T-helper 17 cell (primary cell): ENCODE data around the gene TENT4B. TPM values are rescaled to one million over a fixed set of nuclear protein-coding genes. Genes with fewer than 3 reads are reported as not detected.

ENCODE experiments used
- ATAC-seq: fragments of 150-1000 bp; cut with Tn5 transposase; 2 replicates; pipeline ENCODE4 v1.10.0; 2021; ENCODE audit warnings: mild to moderate bottlenecking, moderate library complexity
- DNase-seq, 3 donors: peaks; one replicate each; pipeline versions ENCODE4 v3.0.0 to v3.0.0-alpha.2; 2020 to 2021
- H3K9me3 ChIP-seq: one replicate; pipeline ENCODE4 v1.7.0; 2013; ENCODE audit warnings: low read length, mild to moderate bottlenecking; ENCODE audit not compliant: control insufficient read depth, poor library complexity, severe bottlenecking
- H3K27ac Mint-ChIP-seq: one replicate; pipeline ENCODE4 v1.8.0; 2022; ENCODE audit warnings: mild to moderate bottlenecking, moderate library complexity, mixed read lengths
- H3K27me3 Mint-ChIP-seq: one replicate; pipeline ENCODE4 v1.8.0; 2022; ENCODE audit warnings: mixed read lengths
- H3K36me3 Mint-ChIP-seq: one replicate; pipeline ENCODE4 v1.8.0; 2022; ENCODE audit warnings: low read depth, mixed read lengths
- H3K4me1 Mint-ChIP-seq: one replicate; pipeline ENCODE4 v1.8.0; 2022; ENCODE audit warnings: mild to moderate bottlenecking, mixed read lengths
- H3K4me3 Mint-ChIP-seq: one replicate; pipeline ENCODE4 v1.8.0; 2022; ENCODE audit warnings: mild to moderate bottlenecking, moderate library complexity, mixed read lengths
- total RNA-seq, 4 donors: library from RNA in 2 of 4; stranded (reverse) in 2 of 4; gene quantifications; one replicate each; pipeline ENCODE4 v1.2.3 and lab custom pipeline; 2022 to 2026

The TENT4B gene
- total RNA-seq, 2 donors from 2014 or later, result 21.5 to 23.0 TPM

DNA sequence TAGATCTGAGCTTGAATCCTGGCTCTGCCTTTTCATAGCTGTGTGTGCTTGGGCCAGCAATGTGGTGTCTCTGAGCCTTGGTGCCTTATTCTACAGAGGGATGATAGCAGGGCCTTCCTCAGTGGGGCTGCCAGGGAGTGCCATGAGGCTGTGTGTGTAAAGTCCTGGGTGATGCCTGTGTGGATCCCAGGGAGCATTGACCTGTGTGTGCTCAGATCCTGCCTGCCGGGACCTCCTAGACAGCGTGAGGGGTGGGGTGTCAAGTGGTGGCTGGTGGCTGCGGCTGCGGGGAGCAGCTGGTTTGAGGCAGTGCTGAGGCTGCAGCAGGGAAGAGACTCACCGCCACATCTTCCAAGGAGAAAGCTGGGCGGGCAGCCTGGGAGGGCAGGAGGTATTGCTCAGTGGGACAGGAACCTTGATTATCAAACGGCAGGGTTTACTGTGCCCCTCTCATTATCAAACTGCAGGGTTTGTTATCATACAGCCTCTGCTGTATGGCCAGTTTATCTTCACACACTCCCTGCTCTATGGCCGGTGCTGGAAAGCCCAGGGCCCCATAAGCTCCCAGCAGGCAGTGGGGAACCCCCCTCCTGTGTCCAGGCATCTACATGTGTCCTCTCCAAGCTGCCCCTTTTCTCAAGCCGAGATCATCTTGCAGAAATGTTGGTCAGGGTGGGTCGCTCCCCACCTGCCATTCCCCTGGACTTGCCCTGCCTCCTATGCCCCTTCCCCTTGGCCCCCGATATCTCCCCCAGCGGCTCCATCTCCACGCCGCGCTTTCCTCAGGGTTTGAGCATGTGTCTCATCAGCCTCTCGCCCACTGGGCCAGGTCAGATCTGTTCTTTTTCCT, 110.2 kb downstream of the TENT4B start:
- peak overlapping the region; percentile 36 for H3K4me3 Mint-ChIP-seq
- no peaks in the 10 kb centered on the region for H3K9me3 ChIP-seq
- DNase-seq (no peak), ATAC-seq (no peak)
- H3K4me1 Mint-ChIP-seq, result peaks cover 36% of the 10 kb centered on the region
- H3K27ac Mint-ChIP-seq, result peak overlapping the region; percentile 76
- no peaks in the 10 kb centered on the region for H3K36me3 Mint-ChIP-seq
- H3K27me3 Mint-ChIP-seq, result no peaks in the 10 kb centered on the region

GRCh38 chr16:50263940-50264929, 111.1 kb downstream of the TENT4B start:
- Mint-ChIP-seq H3K4me3 (peak overlapping the region; percentile 33), H3K36me3 (peaks cover 3% of the 10 kb centered on the region), H3K27me3 (no peaks in the 10 kb centered on the region), H3K4me1 (peaks cover 43% of the 10 kb centered on the region), H3K27ac (peak overlapping the region; percentile 98)
- ATAC-seq (no peak), DNase-seq (no peak)
- no peaks in the 10 kb centered on the region for H3K9me3 ChIP-seq

- Mint-ChIP-seq H3K4me3 (peak overlapping the region; percentile 95), H3K4me1 (peaks cover 53% of the 10 kb centered on the region), H3K36me3 (peaks cover 3% of the 10 kb centered on the region), H3K27ac (peak overlapping the region; percentile 98), H3K27me3 (no peaks in the 10 kb centered on the region)
- DNase-seq (no peak), ATAC-seq (peak; percentile 58)
- no peaks in the 10 kb centered on the region for H3K9me3 ChIP-seq
These were observed 112.2 kb downstream of the TENT4B start for GRCh38 chr16:50265260-50265659.

GRCh38 chr16:50265716-50266336, 112.7 kb downstream of the TENT4B start:
- Mint-ChIP-seq H3K36me3 (peaks cover 3% of the 10 kb centered on the region), H3K4me1 (peaks cover 56% of the 10 kb centered on the region), H3K4me3 (peak overlapping the region; percentile 95), H3K27me3 (no peaks in the 10 kb centered on the region), H3K27ac (peak overlapping the region; percentile 98)
- ATAC-seq (no peak), DNase-seq (no peak)
- H3K9me3 ChIP-seq, result no peaks in the 10 kb centered on the region

DNA sequence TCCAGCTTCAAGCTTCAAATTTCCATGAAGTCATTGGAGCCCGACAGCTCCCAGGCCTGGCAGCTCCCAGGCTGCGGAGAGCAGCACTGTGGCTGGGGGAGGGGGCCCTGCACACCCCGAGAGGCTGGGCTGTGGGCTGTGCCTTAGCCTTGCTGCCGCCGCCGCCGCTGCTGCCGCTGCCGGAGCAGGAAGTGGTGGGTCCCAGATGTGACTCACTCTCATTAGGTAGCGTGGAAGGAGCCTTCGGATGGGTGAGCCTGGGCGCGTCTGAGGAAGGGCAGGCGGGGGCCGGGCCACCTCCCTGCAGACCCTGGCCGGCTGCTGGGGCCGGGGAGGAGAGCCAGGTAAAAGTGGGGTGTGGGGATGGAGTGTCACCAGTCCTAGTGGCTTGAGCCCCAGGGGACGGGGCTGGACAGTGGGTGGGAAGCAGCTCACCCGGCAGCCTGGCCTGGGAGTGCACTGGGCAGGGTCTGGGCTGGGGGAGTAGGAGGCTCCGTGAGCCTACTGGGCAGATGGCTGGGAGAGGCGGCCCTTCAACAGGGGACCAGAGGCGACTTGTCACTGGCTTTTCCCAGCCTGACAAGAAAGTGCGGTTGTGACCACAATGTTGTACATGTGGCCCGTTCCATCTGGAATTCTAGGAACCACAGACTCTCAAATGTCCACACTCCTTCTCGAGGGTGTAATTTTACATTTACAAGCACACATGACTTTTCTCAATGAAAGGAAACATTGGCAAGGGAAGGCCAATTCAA, 113.4 kb downstream of the TENT4B start, which contains the start of gene ADCY7:
TSS of gene ADCY7 (plus strand) at position 215 of the 755 bp plus-strand sequence. CDS start 21,629 bp downstream, outside the sequence.
- Mint-ChIP-seq H3K4me1 (peaks cover 59% of the 10 kb centered on the region), H3K27me3 (no peaks in the 10 kb centered on the region), H3K4me3 (peak within 1 kb of the TSS; percentile 95), H3K27ac (peak within 1 kb of the TSS; percentile 98), H3K36me3 (peaks cover 3% of the 10 kb centered on the region)
- ATAC-seq (peak; percentile 92), DNase-seq (peak; percentile 69 to 78 (median 74))
- H3K9me3 ChIP-seq, result no peaks in the 10 kb centered on the region

DNA sequence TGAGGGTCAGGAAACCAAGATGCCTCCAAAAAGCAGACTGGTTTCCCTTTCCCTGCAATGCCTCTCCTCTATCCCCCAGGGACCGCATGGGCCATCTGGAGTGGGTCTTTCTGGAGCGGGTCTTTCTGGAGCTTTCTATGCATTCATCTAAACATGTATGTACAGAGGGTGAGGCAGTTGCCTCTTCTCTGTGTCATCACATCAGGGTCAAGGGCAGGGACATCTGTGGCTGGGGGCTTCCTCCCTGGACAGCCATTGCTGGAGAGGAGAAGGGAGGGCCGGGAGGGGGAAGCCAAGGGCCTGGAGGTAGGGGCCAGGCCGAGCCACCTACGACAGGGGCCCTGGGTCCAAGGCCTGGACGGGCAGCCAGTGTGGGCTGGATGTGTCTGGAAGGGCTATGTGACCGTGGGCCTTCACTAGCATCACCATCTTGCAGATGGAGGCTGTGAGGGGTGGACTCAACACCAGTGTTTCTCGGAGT, 114.1 kb downstream of the TENT4B start:
- H3K27ac Mint-ChIP-seq, result peak overlapping the region; percentile 98
- DNase-seq (no peak), ATAC-seq (peak; percentile 0)
- no peaks in the 10 kb centered on the region for H3K9me3 ChIP-seq
- no peaks in the 10 kb centered on the region for H3K27me3 Mint-ChIP-seq
- H3K4me3 Mint-ChIP-seq, result peak overlapping the region; percentile 95
- peaks cover 3% of the 10 kb centered on the region for H3K36me3 Mint-ChIP-seq
- H3K4me1 Mint-ChIP-seq, result peaks cover 62% of the 10 kb centered on the region

DNA sequence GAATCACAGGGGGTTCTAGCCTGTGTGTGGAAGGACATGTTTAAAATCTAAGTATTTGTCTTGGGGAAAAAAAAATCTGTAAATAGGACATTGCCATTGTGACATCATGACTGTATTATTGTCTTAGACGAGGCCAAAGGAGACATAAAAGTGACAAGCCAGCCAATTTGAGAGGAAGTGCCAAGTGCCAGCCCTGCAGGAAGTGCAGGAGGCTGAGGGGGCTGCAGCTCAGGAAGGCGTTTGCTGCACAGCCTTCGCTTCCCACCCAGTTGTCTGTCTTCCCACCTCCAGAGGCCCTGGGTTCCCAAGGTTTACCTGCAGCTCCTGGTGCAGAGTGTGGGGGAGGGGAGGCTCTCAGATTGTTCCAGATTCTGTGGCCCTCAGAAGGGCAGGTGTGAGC, 114.5 kb downstream of the TENT4B start:
- peak overlapping the region; percentile 95 for H3K4me3 Mint-ChIP-seq
- ATAC-seq, result peak; percentile 16
- H3K27me3 Mint-ChIP-seq, result no peaks in the 10 kb centered on the region
- no peak for DNase-seq
- peaks cover 3% of the 10 kb centered on the region for H3K36me3 Mint-ChIP-seq
- peaks cover 66% of the 10 kb centered on the region for H3K4me1 Mint-ChIP-seq
- no peaks in the 10 kb centered on the region for H3K9me3 ChIP-seq
- H3K27ac Mint-ChIP-seq, result peak overlapping the region; percentile 98

DNA sequence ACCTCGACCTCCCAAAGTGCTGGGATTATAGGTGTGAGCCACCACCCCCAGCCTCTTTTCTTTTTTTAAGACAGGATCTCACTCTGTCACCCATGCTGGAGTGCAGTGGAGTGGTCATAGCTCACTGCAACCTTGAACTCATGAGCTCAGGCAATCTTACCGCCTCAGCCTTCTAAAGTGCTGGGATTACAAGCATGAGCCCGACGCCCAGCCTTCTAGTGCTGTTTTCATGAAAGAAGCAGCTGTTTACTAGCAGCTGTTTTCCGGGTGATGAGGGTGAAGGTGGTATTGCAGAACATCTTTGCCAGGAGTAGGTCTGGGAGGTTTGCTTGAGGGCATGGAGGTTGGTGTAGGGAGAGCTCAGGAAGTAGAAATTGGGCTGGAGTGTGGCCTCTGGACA, 115.2 kb downstream of the TENT4B start:
- Mint-ChIP-seq H3K4me3 (peak overlapping the region; percentile 95), H3K27ac (peak overlapping the region; percentile 98), H3K4me1 (peaks cover 72% of the 10 kb centered on the region), H3K36me3 (peaks cover 3% of the 10 kb centered on the region), H3K27me3 (no peaks in the 10 kb centered on the region)
- no peak for ATAC-seq
- no peak for DNase-seq
- H3K9me3 ChIP-seq, result no peaks in the 10 kb centered on the region

DNA sequence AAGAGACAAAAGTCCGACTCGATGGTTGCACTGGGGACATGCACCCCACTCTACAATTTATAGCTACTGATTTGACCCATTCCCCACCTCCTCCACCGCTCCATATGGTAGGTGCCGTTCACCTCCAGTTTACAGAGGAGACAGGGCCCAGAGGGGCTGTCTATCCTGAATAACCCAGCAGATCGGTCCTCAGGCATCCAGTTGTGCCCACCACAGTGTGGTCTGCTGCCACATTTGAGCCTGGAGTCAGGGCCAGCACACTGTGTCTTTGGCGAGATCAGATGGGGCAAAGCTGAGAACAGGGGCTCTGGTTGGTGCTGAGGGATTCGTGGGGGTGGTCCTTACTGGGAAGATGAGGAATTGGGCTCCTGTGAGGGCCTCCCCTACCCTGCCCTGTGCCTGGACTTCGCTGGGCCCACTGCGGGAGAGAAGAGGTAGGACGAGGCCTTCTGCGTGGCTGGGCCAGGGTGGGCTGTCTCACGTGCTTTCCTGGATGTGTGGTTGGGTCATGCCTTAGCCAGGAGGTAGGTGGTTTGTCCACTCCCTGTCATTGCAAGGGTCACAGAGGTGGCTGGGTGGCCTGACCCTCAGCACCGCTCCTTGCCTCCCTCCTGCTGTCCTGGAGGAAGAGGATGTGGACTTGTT, 116.1 kb downstream of the TENT4B start:
- no peaks in the 10 kb centered on the region for H3K9me3 ChIP-seq
- no peaks in the 10 kb centered on the region for H3K27me3 Mint-ChIP-seq
- peak overlapping the region; percentile 98 for H3K27ac Mint-ChIP-seq
- peaks cover 73% of the 10 kb centered on the region for H3K4me1 Mint-ChIP-seq
- H3K4me3 Mint-ChIP-seq, result peak overlapping the region; percentile 95
- DNase-seq (no peak), ATAC-seq (no peak)
- peaks cover 3% of the 10 kb centered on the region for H3K36me3 Mint-ChIP-seq

DNA sequence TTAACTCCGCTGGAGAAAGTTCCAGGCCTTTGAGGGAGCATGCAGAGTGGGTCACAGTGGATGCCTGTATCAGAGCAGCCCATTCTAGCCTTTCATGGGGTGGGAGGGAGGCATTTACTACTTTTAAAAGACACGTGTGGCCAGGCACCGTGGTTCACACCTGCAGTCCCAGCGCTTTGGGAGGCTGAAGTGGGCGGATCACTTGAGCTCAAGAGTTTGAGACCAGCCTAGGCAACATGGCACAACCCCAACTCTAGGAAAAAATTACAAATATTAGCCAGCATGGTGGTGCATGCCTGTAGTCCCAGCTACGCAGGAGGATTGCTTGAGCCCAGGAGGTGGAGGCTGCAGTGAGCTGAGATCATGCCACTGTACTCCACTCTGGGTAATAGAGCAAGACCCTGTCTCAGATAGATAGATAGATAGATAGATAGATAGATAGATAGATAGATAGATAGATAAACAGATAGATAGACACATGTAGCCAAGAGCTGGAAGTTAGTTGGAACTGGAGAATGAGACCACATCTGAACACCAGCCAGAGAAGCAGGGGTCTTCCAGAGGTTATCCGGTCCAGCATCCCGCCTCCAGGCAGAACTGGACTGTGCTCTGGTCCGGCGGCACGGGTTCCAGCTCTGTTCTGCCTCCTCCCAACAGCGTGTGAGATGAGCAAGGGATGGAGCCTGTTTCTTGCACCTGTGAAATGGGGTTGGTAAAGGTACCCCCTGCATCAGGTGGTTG, 116.8 kb downstream of the TENT4B start:
- H3K36me3 Mint-ChIP-seq, result peaks cover 3% of the 10 kb centered on the region
- DNase-seq (no peak), ATAC-seq (no peak)
- no peaks in the 10 kb centered on the region for H3K9me3 ChIP-seq
- peaks cover 74% of the 10 kb centered on the region for H3K4me1 Mint-ChIP-seq
- peak overlapping the region; percentile 95 for H3K4me3 Mint-ChIP-seq
- H3K27ac Mint-ChIP-seq, result peak overlapping the region; percentile 98
- H3K27me3 Mint-ChIP-seq, result no peaks in the 10 kb centered on the region

DNA sequence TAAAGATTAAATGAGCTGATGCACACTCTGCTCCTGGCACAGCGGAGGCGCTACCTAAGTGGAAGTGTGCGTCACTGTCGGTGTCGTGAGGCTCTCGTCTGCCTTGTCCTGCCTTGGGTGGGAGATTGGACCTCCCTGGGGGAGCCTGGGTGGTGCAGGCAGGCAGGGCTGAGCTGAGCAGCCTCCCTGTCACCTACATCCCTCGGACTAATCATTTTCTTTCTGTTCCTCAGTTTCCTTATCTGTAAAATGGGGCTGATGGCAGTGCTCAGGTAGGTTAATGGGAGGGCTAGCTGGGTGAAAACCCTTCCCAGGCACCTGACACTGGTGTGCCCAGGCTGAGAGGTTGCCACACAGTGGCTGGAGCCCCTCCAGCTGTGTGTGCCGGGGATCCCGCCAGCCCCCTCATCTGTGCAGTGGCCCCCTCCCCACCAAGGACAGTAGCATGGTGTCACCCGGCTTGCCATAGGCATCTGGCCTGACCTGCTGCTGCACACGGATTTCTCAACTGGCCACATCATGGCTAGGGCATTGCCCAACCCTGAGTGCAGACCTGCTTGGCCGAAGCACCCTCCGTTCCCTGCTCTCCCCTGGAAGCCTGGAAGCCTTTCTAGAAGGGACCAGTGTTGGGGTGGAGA, 117.5 kb downstream of the TENT4B start:
- Mint-ChIP-seq H3K27ac (peak overlapping the region; percentile 98), H3K4me1 (peaks cover 72% of the 10 kb centered on the region), H3K4me3 (peak overlapping the region; percentile 95), H3K27me3 (no peaks in the 10 kb centered on the region), H3K36me3 (peaks cover 3% of the 10 kb centered on the region)
- H3K9me3 ChIP-seq, result no peaks in the 10 kb centered on the region
- DNase-seq, result no peak
- ATAC-seq, result no peak
